HG02852 (cell line): ENCODE results near the gene RAPGEF4.

Source experiments
- ATAC-seq: cut with Tn5 transposase; IDR thresholded peaks from one replicate; pipeline ENCODE4 v1.9.1; 2021; ENCODE audit warnings: mild to moderate bottlenecking, moderate library complexity; ENCODE audit not compliant: unreplicated experiment

The RAPGEF4 gene

DNA sequence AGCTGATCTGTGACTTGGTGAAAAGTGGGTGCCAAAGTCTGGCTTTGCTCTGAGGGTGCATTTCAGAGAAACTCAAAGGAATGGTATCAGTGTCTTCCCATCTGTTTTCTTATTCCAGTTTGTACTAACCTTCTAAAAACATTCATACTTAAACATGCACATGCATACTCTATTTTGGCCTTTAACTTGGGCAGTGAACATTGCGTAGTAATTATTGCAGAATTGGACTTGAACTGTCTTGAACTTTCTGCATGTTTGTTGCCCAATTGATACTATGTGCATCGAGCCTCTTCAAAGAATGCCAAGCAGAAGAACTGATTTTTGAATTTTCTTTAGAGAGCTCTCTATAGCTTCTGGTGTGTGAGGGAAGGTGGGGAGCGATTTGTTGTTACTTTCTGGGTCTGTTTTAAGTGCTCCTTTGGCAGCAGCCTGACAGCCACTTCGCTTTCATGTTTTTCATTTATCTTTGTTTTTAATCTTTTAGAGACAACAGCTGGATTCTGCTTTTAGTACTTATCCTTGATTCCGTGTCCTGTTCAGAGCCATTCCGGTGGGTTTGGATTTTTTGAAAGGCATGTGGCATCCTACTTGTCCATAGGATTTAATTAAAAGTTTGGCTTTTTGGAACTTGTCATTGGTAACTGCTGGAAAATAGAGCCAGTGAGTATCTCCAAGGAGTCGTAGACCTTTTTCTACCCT is 159.2 kb downstream of the RAPGEF4 start:
- no peak for ATAC-seq

DNA sequence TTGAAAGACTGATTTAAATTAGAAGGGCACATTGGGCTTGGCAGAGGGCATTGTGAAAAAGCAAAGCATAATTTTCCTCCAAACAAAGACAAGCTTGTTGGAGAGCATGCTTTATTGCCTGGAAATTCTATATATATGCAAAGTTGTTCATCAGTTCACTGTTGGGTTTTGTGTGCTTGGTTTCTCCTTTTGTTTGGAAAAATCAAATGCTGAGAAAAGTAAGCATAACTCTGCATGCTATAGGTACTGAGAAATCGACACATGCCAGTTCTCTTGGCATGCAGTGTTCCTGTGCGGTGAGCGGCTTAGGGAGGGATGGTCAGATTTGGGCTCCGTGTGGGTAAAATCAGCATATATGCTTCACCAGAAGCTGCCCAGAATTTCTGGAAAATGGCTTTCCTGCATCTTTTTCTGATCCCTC is 161.0 kb downstream of the RAPGEF4 start:
- ATAC-seq: no peak

DNA sequence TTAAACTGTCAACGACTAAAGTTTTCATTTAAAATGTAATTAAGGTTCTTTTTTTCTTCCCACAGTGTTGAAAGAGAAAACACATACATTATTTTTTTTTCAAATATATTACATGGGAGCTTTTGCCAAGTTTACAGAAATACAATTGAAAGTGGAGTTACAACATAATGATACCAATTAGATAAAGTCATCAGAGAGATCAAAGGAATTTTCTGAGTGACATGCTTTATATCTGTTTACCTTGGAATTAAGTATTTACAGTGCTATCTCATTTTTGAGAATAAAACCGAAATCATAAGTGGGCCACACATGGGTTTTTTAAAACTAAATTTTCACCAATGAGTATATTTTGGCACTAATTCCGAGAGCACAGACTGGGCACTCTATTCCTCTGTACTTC is 165.2 kb downstream of the RAPGEF4 start:
- ATAC-seq: no peak

DNA sequence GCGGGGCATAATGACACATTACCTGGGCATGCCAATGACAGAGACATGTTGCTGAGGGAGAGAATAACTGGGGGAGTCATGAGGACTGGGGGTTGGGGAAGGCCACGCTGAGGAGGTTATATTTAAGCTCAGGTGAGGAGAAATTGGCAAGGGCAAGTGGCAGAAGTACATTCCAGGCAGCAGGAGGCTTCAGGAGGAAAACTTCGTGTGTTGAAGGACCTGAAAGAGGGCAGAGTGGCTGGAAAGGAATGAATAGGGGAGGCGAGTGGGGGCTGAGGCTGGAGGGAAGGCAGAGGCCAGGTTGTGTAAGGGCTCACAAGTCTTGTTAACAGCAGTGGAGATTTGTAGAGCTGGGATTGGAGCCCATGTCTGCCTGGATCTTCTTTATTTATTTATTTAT is 166.3 kb downstream of the RAPGEF4 start:
- ATAC-seq: no peak

DNA sequence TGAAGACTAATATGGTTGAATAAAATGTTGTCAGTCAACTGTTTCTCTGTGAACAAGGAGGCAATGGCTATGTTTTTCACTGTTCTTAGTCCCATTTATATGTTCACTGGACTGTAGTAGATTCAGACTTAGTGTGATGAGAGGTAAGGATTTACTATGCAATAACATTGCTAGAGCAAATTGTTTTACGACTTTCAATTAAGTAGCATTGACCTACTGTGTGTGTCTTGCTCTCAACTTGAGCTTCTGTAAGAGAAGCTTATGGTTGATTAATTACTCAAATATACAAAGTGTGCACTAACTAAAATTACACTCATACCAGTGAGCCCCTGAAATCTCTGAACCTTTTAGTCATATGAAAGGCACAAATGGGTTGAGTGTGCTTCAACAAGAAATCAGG is 168.6 kb downstream of the RAPGEF4 start:
- no peak for ATAC-seq

DNA sequence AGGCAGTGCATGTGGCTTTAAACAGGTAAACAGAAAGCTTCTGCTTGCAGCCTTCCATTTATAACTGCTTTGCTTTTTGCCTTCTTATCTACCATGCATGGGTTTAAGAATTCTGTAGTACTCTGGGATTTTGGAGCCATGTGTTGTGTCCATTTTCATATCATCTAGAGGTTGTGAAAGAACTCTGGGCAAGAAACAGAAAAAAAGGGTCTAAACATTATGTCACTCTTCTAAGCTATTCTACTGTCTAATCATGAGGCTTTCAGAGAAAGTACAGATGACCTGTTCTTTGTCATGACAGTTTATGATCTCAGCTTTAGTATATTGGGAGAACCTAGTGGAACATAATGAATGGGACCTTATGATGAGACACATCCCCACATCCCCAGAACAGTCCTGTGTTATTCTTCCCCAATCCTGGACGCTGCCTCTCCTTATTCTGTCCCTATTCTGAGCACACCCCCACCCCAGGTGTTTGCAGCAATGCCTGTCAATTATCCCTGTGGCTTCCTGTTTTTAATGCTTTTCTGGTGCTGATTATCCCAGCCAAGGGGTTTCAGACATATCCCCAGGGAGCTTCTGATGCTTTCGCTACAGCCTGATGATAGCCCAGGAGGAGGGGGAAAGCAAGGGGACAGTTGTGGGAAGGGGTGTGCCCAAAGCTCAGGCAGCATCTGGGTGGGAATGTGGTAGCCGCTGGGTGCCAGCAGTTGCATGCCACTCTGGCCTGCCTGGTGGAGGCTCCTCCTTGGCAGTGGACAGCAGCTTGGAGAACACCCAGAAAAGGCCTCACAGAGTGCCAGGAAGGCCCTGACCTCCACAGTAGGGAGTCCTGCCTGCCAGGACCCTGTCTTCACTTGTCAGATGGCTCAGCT is 170.5 kb downstream of the RAPGEF4 start:
- no peak for ATAC-seq

DNA sequence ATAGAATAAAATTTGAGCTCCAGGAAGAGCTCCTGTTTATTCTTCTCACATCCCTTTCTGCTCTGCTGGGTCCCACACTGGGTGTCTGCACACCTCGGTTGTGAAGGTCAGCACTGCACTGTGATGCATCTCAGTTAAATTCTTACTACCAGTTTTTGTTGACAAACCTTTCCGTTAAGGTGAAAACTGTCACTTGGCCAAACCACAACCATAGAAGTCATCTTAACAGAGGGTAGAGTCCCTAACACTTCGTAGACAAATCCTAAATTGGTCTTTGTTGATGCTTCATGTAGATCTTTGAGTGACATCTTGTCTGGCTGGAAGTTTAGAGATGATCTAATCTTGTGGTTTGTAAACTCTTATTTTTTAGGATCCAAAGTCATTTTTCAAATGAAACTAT is 172.6 kb downstream of the RAPGEF4 start:
- ATAC-seq: no peak

DNA sequence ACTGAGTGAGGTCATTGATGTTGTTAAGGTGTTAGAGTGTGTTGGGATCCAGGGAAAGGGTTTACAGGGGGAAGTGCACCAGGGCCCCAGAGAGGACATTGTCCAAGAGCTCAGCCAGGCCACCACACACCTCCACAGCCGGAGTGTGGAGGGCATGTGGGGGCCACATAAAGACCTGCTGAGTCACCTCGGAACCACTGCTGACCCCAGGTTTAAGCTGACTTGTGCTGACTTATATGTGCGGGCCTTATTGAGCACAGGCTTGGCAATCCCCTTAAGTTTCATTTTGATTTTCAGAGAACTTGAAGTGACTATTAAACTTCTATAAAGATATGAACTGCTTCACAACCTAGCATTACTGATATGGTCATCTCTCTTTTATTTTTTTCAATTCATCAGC is 173.8 kb downstream of the RAPGEF4 start:
- no peak for ATAC-seq

DNA sequence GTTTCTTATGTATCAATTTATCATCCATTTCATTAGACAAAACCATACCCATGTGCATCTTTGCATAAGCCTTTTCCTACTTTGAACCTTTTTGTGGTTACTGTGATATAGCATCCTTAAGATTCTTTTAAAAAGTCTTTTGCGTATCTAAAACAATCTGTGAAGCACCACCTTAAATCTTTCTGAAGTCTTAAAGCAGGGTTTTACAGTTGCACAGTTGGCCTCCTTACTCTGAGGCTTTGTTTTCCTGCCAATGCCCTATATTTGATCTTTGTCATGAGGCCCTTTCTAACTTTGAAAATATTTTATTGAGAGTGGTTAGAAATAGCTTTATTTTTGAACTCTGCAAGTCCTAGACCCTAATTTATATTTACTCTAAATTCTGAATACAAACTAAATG is 176.6 kb downstream of the RAPGEF4 start:
- ATAC-seq: no peak

DNA sequence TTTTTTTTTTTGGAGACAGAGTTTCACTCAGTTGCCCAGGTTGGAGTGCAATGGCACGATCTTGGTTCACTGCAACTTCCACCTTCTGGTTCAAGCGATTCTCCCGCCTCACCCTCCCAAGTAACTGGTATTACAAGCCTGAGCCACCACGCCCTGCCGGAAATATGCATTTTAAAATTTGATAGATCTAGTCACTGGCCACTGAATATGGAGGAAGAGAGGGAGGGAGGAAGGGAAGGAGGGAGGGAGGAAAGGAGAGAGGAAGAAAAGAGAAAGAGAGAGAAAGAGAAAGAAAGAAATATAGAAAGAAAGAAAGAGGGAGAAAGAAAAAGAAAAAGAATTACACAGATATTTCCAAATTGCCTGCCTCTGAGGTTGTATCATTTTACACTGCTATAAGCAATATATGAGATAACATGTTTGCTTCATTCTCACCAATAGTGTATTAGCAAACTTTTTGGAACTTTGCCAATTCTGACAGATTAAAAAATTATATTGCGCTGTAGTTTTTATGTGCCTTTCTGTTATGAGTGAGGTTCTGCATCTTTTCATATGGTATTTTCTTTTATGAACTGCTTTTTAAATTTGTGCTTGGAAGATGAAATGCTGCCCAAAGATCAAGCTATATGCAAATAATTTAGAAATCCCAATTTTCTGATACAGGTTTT is 178.8 kb downstream of the RAPGEF4 start:
- no peak for ATAC-seq

DNA sequence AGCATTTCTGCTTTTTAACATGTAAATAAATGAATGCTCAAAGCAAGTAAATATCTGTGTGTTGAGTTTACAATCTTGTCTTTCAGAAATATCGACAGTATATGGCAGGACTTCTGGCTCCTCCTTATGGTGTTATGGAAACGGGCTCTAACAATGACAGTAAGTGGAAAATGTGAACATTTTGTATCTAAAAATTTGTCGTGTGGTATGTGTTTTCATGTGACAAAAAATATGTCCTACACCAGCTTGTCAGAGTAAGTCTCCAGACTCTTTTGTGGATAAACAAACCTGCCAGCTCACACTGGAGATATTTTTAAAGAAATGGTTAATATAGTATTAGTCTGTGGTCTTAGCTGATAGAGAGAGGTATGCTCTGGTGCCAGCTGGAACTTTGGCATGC is 182.1 kb downstream of the RAPGEF4 start:
- no peak for ATAC-seq

DNA sequence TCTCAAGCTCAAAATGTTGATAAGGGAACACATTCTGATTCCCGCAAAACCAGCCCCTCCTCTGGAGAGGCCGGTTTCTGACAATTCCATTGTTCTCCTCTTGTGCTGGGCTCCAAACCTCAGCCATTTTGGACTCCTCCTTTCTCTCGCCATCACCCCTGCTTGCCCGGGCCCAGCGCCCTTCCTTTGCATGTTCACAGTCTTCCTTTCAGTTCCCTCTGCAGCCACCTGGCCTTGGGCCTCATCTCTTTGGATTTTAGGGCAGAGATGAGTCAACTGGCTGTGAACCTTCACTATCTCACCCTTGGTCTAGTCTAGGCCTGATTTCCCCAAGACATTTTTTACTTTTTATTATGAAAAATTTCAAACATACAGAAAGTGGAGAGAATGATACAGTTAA is 184.1 kb downstream of the RAPGEF4 start:
- ATAC-seq: peak; percentile 95

DNA sequence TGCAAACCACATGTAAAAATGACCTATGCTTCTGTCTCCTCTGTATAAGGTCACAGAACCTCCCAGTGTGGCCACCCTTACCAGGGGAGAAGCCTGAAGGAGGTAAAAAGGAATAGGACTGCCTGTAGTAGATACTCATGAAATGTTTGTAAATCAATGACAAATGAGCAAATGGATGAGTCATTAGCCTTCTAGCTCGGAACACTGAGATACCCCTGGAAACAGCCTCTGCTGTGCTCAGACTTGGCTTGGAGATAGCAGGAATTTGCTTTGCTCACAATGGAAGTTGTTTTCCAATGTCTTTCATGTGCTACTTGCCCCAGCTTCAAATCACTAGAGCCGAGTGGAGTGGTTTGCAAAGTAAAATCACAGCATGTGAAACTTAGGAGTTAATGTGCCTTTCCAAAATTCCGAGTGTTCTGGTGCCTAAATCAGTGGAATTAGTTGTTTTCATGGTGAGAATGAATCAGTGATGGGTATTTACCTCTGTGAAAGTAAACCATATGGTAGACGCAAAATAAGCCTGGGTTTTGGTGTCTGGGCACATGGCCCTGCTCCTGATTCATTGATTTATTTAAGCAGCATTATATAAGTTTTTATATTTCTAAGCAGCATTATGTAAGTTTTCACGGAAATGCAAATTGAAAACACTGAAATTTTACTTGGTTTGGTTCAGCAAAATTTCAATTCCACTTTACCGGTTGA is 186.0 kb downstream of the RAPGEF4 start:
- no peak for ATAC-seq

DNA sequence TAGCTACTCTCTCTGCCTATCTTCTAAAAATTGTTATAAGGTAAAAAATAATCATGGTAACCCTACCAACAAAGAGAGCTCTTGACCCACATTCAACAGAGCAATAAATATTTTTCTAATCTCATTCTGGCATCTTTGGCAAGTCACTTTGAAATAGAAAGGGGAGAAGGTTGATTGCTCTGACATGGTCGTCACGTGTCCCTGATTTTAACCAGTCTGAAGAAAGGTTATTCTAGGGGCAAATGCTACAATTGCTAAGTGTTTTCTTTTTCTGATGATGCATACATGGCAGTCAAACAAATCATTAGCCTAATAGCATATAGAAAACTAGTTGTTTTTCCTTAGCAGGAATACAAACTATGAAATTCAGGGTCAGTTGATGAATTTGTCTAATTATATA is 186.7 kb downstream of the RAPGEF4 start:
- no peak for ATAC-seq

DNA sequence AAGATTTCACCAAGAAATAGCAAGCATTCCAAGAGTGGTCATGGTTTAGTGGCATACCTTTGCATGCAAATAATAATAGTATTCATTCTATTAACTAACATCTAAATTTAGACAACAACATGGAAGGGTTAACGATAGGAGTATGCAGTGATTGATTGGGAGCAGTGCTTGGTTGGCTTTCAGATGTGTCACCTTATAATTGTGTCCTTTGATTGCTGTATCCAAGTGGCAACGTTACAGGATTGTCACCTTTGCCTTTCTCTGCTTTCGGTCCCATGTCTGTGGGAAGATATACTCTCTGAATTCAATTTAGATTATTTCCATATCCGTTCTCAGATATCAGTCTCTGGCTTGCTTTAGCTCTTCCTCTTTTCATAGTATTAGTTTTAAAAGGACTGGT is 187.2 kb downstream of the RAPGEF4 start:
- ATAC-seq: no peak

DNA sequence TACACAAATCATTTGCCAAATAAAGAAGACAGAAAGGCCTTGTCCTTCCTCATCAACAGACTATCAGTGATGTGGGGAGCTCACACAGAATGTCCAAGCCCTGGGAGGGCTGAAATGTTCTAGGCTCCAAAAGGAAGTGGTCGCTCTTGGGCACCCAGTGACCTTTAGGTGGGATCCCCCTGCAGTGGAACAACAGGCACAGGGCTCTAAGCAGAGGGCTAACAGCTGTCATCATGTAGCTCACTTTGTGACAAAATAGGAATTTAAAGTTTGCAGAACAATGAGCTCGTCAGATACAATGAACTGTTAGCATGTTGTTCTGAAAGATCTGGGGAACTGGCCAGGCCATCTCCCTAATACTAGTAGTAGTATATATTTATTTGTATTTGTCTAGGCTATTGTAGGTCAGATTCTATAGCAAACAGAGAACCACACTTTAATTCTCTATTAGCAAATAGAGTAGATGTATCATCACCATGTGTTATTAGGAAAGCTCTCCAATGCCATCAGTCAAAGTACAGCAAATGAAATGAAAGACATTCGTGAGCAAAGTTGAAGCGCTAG is 188.5 kb downstream of the RAPGEF4 start:
- no peak for ATAC-seq

DNA sequence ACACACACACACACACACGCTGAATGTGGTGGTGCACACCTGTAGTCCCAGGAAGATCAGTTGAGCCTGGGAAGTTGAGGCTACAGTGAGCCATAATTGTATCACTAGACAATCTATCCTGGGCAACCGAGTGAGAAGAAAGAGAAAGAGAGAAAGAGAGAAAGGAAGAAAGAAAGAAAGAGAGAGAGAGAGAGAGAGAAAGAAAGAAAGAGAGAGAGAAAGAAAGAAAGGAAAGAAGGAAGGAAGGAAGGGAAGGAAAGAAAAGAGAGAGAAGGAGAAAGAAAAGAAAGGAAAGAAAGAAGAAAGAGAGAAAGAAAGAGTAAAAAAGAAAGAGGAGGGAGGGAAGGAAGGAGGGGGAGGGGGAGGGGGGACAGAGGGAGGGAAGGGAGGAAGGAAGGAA is 190.0 kb downstream of the RAPGEF4 start:
- ATAC-seq: no peak

DNA sequence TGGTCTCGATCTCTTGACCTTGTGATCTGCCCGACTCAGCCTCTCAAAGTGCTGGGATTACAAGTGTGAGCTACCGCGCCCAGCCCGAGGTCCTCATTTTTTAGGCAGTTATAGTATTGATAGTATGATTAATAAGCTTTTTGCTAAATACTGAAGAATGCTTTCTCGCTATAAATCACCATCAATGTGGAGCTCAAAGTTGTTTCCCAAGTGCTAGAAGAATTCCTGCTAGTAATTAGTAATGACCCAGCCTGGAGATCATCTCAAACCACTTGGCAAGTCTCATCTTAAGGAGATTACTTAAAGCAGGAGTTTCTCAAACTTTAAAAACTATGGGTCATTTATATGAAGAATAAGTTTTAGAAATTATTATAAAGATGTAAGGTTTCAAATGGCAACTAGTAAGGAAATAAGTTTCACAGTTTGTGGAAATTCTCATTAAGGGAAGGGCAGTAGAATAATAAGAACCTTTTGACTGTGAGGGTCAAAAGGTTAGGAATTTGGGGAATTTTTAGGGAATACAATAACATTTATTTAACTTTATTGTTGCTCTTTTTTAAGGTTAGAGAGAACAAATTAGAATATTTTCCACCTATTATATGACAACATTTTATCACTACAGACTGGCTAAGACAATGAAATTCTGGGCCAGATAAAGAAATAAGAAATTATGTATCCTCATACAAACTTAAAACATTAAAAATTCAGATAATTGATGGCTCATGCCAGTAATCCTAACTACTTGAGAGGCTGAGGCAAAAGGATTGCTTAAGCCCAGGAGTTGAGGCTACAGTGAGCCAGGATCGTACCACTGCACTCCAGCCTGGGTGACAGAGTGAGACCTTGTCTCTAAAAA is 191.4 kb downstream of the RAPGEF4 start:
- ATAC-seq: no peak

DNA sequence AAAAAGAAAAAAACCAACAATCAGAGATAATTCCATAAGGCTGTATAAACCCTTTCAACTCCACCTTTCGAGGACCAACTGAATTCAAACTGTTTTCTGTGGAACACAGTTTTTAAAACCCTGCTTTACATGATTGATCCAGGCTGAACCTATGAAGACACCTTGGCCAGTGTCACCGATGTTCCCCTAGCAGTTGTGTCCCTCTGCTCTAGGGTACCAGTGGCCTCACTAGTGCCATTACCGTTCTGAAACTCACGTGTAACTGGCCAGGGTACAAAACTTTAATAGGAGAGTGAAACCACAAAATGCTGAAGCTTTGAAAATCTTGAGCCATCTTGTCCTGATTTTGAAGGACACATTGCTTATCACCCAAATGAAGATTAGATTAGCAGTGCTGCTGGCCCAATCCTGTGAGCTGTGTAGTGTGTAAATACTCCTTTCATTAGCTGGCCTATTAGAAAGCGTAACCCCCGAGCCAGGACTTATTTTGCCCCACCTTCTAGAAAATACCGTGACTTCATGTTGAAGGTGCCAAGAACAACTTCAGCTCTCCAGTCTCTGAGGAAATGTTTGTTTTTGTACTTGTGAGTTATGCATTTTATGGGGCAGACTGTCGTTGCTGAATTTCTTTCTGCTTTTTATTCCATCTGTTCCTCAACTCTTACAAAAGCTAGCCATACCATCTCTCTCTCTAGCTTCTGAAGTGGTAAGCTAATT is 192.2 kb downstream of the RAPGEF4 start:
- no peak for ATAC-seq
